NB4 (cell line): ENCODE measurements around the gene ZNF524.

Experiments
- CTCF ChIP-seq: IDR thresholded peaks from one replicate; pipeline ENCODE4 v1.5.1; 2012; ENCODE audit warnings: low read depth, low read length
- MYC ChIP-seq: IDR thresholded peaks from 2 replicates; pipeline ENCODE4 v1.6.1; 2011; ENCODE audit warnings: low read depth, low read length
- POLR2A ChIP-seq: IDR thresholded peaks from 2 replicates; pipeline ENCODE4 v1.6.1; 2011; ENCODE audit warnings: mild to moderate bottlenecking; ENCODE audit not compliant: insufficient read length; ENCODE audit errors: extremely low read depth
- TF ChIP-seq, protein P1 (sequence below): IDR thresholded peaks from 2 replicates; pipeline ENCODE4 v1.6.1; 2011; ENCODE audit warnings: low read depth, low read length

GRCh38 chr19:55579766-55580621 lies 20.1 kb upstream of the ZNF524 start:
- TF ChIP-seq CTCF (no peak), POLR2A (no peak), MYC (no peak)
- TF ChIP-seq, protein P1, sequence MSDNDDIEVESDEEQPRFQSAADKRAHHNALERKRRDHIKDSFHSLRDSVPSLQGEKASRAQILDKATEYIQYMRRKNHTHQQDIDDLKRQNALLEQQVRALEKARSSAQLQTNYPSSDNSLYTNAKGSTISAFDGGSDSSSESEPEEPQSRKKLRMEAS: no peak
